Measurements from ENCODE around the gene RAD18. TPM values are rescaled to one million over a fixed set of nuclear protein-coding genes. Genes with fewer than 3 reads are reported as not detected.

The RAD18 gene
- total and polyA plus RNA-seq, 9 of the 15 experiments (the other 6 are each of a cell fraction or from before 2014, with no cell fraction given): 19.2 to 49.4 (median 34.4) TPM

DNA sequence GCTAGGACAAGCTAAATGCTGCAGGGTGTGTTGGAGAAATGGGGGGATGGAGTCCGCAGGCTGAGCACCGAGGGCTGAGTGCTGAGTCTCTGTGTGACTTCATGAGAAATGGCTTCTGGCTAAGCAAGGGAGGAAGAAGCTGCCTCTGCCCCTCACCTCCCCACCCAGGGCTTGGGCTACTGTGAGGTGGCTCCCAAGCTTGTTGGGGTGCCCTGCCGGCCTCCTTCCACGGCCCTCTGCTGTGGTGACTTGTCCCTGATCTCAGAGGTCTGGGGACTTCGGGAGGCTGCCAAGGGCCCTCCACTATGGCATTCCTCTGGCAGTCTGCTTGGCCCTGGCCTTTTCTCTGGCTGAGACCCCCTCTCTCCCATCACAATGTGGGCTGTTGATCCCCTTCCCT is 30.1 kb upstream of the RAD18 start (continued):
- TF ChIP-seq, protein P1, sequence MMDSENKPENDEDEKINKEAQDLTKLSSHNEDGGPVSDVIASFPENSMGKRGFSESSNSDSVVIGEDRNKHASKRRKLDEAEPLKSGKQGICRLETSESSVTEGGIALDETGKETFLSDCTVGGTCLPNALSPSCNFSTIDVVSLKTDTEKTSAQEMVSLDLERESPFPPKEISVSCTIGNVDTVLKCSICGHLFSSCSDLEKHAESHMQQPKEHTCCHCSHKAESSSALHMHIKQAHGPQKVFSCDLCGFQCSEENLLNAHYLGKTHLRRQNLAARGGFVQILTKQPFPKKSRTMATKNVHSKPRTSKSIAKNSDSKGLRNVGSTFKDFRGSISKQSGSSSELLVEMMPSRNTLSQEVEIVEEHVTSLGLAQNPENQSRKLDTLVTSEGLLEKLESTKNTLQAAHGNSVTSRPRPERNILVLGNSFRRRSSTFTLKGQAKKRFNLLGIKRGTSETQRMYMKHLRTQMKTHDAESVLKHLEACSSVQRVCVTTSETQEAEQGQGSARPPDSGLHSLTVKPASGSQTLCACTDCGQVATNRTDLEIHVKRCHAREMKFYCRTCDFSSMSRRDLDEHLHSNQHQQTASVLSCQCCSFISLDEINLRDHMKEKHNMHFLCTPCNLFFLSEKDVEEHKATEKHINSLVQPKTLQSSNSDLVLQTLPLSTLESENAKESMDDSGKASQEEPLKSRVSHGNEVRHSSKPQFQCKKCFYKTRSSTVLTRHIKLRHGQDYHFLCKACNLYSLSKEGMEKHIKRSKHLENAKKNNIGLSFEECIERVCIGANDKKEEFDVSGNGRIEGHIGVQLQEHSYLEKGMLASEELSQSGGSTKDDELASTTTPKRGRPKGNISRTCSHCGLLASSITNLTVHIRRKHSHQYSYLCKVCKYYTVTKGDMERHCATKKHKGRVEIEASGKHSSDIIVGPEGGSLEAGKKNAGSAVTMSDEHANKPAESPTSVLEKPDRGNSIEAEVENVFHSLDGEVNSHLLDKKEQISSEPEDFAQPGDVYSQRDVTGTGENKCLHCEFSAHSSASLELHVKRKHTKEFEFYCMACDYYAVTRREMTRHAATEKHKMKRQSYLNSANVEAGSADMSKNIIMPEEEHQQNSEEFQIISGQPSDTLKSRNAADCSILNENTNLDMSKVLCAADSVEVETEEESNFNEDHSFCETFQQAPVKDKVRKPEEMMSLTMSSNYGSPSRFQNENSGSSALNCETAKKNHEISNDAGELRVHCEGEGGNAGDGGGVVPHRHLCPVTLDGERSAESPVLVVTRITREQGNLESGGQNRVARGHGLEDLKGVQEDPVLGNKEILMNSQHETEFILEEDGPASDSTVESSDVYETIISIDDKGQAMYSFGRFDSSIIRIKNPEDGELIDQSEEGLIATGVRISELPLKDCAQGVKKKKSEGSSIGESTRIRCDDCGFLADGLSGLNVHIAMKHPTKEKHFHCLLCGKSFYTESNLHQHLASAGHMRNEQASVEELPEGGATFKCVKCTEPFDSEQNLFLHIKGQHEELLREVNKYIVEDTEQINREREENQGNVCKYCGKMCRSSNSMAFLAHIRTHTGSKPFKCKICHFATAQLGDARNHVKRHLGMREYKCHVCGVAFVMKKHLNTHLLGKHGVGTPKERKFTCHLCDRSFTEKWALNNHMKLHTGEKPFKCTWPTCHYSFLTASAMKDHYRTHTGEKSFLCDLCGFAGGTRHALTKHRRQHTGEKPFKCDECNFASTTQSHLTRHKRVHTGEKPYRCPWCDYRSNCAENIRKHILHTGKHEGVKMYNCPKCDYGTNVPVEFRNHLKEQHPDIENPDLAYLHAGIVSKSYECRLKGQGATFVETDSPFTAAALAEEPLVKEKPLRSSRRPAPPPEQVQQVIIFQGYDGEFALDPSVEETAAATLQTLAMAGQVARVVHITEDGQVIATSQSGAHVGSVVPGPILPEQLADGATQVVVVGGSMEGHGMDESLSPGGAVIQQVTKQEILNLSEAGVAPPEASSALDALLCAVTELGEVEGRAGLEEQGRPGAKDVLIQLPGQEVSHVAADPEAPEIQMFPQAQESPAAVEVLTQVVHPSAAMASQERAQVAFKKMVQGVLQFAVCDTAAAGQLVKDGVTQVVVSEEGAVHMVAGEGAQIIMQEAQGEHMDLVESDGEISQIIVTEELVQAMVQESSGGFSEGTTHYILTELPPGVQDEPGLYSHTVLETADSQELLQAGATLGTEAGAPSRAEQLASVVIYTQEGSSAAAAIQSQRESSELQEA (IDR thresholded peaks at IDR 0.05; ENCODE audit: low read depth): no peak

DNA sequence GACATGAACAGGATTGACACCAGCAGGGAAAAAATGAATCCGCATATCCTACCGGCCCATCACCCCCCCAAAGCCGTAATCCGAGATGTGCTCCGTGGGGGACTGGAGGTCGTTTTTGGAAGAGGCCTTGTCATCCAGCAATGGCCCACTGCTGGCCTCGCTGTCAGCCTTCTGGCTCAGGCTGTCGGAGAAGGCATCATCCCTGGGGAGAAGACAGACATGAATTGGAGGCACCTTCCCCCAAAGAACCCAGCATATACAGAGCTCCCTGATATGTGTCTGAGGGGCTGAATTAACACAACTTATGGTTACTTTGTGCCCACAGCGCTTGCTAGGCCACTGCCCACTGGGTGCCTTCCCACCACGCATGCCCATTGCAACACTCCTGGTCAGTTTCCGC is 29.6 kb upstream of the RAD18 start:
- ChIA-PET POLR2A (interaction anchor here (0.7 kb wide), 1 partner anchor 142 kb away, joined by 3 read pairs; no protein-coding TSS in a partner anchor), CTCF (ENCODE audit: low intra/inter-chr PET ratio) (no interaction called here)
- H4K20me1 ChIP-seq (replicated peaks; ENCODE audit: control insufficient read depth, insufficient read depth, low read length): peaks cover 10% of the 10 kb centered on the region
- BruUV-seq (replicated peaks): no TSS peak
- FAIRE-seq (no peak), ATAC-seq (no peak), DNase-seq (ENCODE audit: extremely low read depth in 1 of 4, low spot score in 3 of 4) (no peak)
- no peak overlapping the region for H3K27ac ChIP-seq (ENCODE audit: extremely low read depth, low read depth, low read length)
- H3K9me1 ChIP-seq (ENCODE audit: control insufficient read depth, insufficient read depth, low read length): no peaks in the 10 kb centered on the region
- no peaks in the 10 kb centered on the region for H3K4me1 ChIP-seq (replicated peaks in 1 of 2; ENCODE audit: control insufficient read depth in 2 of 2, insufficient read depth in 2 of 2, low read length in 2 of 2)
- in situ Hi-C loops (cut with MboI) (no loop called here), intact Hi-C loops (cut with micrococcal nuclease) (no loop called here)
- H3K27me3 ChIP-seq (ENCODE audit: control insufficient read depth in 2 of 2, insufficient read depth in 2 of 2, low read length in 2 of 2): peaks cover 61 to 82% of the 10 kb centered on the region in 2 experiments
- H3K79me2 ChIP-seq (ENCODE audit: control insufficient read depth, insufficient read depth, low read length): no peaks in the 10 kb centered on the region
- no peak overlapping the region for H2AFZ ChIP-seq (ENCODE audit: low read depth, low read length)
- H3K9ac ChIP-seq (ENCODE audit: insufficient read depth in 1 of 2, low read depth in 2 of 2, low read length in 2 of 2): no peak overlapping the region
- H3K9me3 ChIP-seq (replicated peaks; ENCODE audit: control insufficient read depth, insufficient read depth, low read depth, low read length): peaks cover 6% of the 10 kb centered on the region
- H3K4me2 ChIP-seq (ENCODE audit: insufficient read depth, low read length): no peak overlapping the region
- WGBS (ENCODE audit: insufficient coverage, low coverage, missing lambda C conversion rate): 2% methylated on average over 11 of the region's 11 CpGs
- TF ChIP-seq ZBTB8A (IDR thresholded peaks at IDR 0.05; ENCODE audit: partially characterized antibody): no peak
- TF ChIP-seq, protein P2, sequence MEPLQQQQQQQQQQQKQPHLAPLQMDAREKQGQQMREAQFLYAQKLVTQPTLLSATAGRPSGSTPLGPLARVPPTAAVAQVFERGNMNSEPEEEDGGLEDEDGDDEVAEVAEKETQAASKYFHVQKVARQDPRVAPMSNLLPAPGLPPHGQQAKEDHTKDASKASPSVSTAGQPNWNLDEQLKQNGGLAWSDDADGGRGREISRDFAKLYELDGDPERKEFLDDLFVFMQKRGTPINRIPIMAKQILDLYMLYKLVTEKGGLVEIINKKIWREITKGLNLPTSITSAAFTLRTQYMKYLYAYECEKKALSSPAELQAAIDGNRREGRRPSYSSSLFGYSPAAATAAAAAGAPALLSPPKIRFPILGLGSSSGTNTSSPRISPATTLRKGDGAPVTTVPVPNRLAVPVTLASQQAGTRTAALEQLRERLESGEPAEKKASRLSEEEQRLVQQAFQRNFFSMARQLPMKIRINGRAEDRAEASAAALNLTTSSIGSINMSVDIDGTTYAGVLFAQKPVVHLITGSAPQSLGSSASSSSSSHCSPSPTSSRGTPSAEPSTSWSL (CRISPR knock-in tag; IDR thresholded peaks at IDR 0.05; ENCODE audit: borderline replicate concordance): no peak
- TF ChIP-seq NCOA4 (IDR thresholded peaks at IDR 0.05; ENCODE audit: partially characterized antibody): no peak
- TF ChIP-seq ZBED1 (IDR thresholded peaks at IDR 0.05): no peak
- no peak for TF ChIP-seq ESRRB (CRISPR knock-in tag; IDR thresholded peaks at IDR 0.05; ENCODE audit: borderline replicate concordance)
- TF ChIP-seq ZBTB1 (CRISPR knock-in tag; IDR thresholded peaks at IDR 0.05; ENCODE audit: borderline replicate concordance, low read depth): no peak
- TF ChIP-seq SMAD2 (IDR thresholded peaks at IDR 0.05; ENCODE audit: low read depth, low read length): no peak
- no peak for TF ChIP-seq PYGO2 (tag; IDR thresholded peaks at IDR 0.05)
- TF ChIP-seq SNRNP70 (optimal IDR thresholded peaks at IDR 0.05; ENCODE audit: low read depth, low read length): no peak
- no peak for TF ChIP-seq ETV1 (tag; conservative IDR thresholded peaks at IDR 0.05; ENCODE audit: low read depth)
- H3K4me3 ChIP-seq: no peak overlapping the region
- no peaks in the 10 kb centered on the region for H3K36me3 ChIP-seq (ENCODE audit: control insufficient read depth, insufficient read depth, low read length)
